Keratinocyte (primary cell): Measurements from ENCODE around the gene CPT1B. TPM values are rescaled to one million over a fixed set of nuclear protein-coding genes. Genes with fewer than 3 reads are reported as not detected.
A peak's percentile ranks its signal among the peaks of the same experiment; 100 is the strongest.

ENCODE experiments used
- DNase-seq: peaks from one replicate; pipeline ENCODE4 v3.0.0-alpha.2; 2011; ENCODE audit warnings: low read depth, missing footprints, low spot score
- FAIRE-seq: peaks from 2 replicates; lab custom pipeline; 2011; peaks lifted over from hg19 to GRCh38; lab: Jason Lieb, UNC
- H2AFZ ChIP-seq: 2 replicates; pipeline ENCODE4 v1.6.0; 2012; ENCODE audit warnings: low read length, control low read depth, inconsistent platforms; ENCODE audit not compliant: control insufficient read depth
- H3K27ac ChIP-seq: 2 replicates; pipeline ENCODE4 v1.5.1; 2011; ENCODE audit warnings: low read length; ENCODE audit not compliant: control insufficient read depth, insufficient read depth
- H3K27me3 ChIP-seq: 3 replicates; pipeline ENCODE4 v1.6.0; 2011; ENCODE audit warnings: low read length; ENCODE audit not compliant: control insufficient read depth, insufficient read depth; ENCODE audit errors: extremely low read depth
- H3K36me3 ChIP-seq, 2 experiments: 2 replicates in 1 of 2; 3 replicates in 1 of 2; pipeline ENCODE4 v1.5.1; 2011; ENCODE audit warnings: low read length in 2 of 2, mild to moderate bottlenecking in 1 of 2; ENCODE audit not compliant: control insufficient read depth in 2 of 2, insufficient read depth in 2 of 2; ENCODE audit errors: extremely low read depth in 1 of 2
- H3K4me1 ChIP-seq: 3 replicates; pipeline ENCODE4 v1.5.1; 2011; ENCODE audit warnings: low read length; ENCODE audit not compliant: control insufficient read depth, insufficient read depth; ENCODE audit errors: extremely low read depth
- H3K4me2 ChIP-seq: 3 replicates; pipeline ENCODE4 v1.6.0; 2011; ENCODE audit warnings: low read depth, low read length; ENCODE audit not compliant: control insufficient read depth, insufficient read depth; ENCODE audit errors: extremely low read depth
- H3K4me3 ChIP-seq, 3 experiments: fragments of 200-600 bp in 1 of 3; sonication (generic) in 1 of 3; 2 replicates in 2 of 3; 3 replicates in 1 of 3; pipeline ENCODE4 v1.5.1; 2011 to 2016; ENCODE audit warnings: low read length in 3 of 3, mild to moderate bottlenecking in 3 of 3, control low read depth in 2 of 3, inconsistent platforms in 1 of 3, low read depth in 1 of 3, mixed read lengths in 1 of 3, mixed run types in 1 of 3, moderate library complexity in 1 of 3; ENCODE audit not compliant: control insufficient read depth in 2 of 3, insufficient read depth in 2 of 3; ENCODE audit errors: extremely low read depth in 1 of 3
- H3K79me2 ChIP-seq: 2 replicates; pipeline ENCODE4 v1.6.0; 2012; ENCODE audit warnings: low read length; ENCODE audit not compliant: control insufficient read depth, insufficient read depth
- H3K9ac ChIP-seq: 3 replicates; pipeline ENCODE4 v1.6.0; 2011; ENCODE audit warnings: low read length; ENCODE audit not compliant: control insufficient read depth, insufficient read depth; ENCODE audit errors: extremely low read depth
- H3K9me1 ChIP-seq: 3 replicates; pipeline ENCODE4 v1.6.0; 2011; ENCODE audit warnings: low read length; ENCODE audit not compliant: control insufficient read depth, insufficient read depth; ENCODE audit errors: extremely low read depth
- H3K9me3 ChIP-seq: 2 replicates; pipeline ENCODE4 v1.5.1; 2012; ENCODE audit warnings: low read depth, low read length; ENCODE audit not compliant: control insufficient read depth
- H4K20me1 ChIP-seq: 3 replicates; pipeline ENCODE4 v1.6.0; 2011; ENCODE audit warnings: low read length; ENCODE audit not compliant: control insufficient read depth, insufficient read depth; ENCODE audit errors: extremely low read depth
- CTCF ChIP-seq, 3 experiments: IDR thresholded peaks in 1 of 3; conservative IDR thresholded peaks in 1 of 3; optimal IDR thresholded peaks in 1 of 3; 2 replicates in 2 of 3; 3 replicates in 1 of 3; pipeline versions ENCODE3 to v1.5.1; 2011; ENCODE audit warnings: low read length in 3 of 3, mild to moderate bottlenecking in 3 of 3, moderate library complexity in 2 of 3, control low read depth in 1 of 3, inconsistent platforms in 1 of 3; ENCODE audit not compliant: insufficient read depth in 2 of 3; ENCODE audit errors: extremely low read depth in 1 of 3
- EZH2 ChIP-seq: IDR thresholded peaks from one replicate; pipeline ENCODE4 v1.6.1; 2012; ENCODE audit warnings: inconsistent platforms, mild to moderate bottlenecking, low read length, moderate library complexity
- dilution Hi-C: fragments of 300-500 bp; cut with MboI; formaldehyde crosslinking; loops from one replicate; pipeline ENCODE4 v1.7.0; 2020; ENCODE audit warnings: low sequenced_read_pairs; ENCODE audit not compliant: extremely low pct_ligation_motif_present
- polyA plus RNA-seq, 5 experiments: library from polyadenylated mRNA; depleted of rRNA in 3 of 5; stranded (reverse) in 3 of 5; stranded (forward) in 1 of 5; unstranded in 1 of 5; fragments of >200 nt; gene quantifications; 1 replicate in 1 of 5; 2 replicates in 3 of 5; 3 replicates in 1 of 5; pipeline versions ENCODE4 v1.2.1 to v1.2.3, GENCODE V29; 2011 to 2012; ENCODE audit warnings: missing spikeins in 2 of 5, low read depth in 1 of 5, low replicate concordance in 1 of 5

Gene CPT1B
- polyA plus RNA-seq, 1 donor (not counting 4 experiments of a cell fraction or from before 2014, with no cell fraction given) = 11.0 TPM

GRCh38 chr22:50576806-50577696, 1.2 kb downstream of the CPT1B start:
- Histone ChIP-seq H3K79me2 (peaks cover 10% of the 10 kb centered on the region), H3K4me1 (peaks cover 7% of the 10 kb centered on the region), H4K20me1 (no peaks in the 10 kb centered on the region), H3K27ac (no peak overlapping the region), H3K4me2 (no peak overlapping the region), H3K4me3 (no peak overlapping the region), H3K9ac (no peak overlapping the region), H3K27me3 (no peaks in the 10 kb centered on the region), H2AFZ (no peak overlapping the region), H3K9me3 (no peaks in the 10 kb centered on the region), H3K36me3 (peaks cover 12 to 14% of the 10 kb centered on the region in 2 experiments), H3K9me1 (no peaks in the 10 kb centered on the region)
- FAIRE-seq = no peak
- DNase-seq = no peak
- TF ChIP-seq CTCF (optimal IDR thresholded peaks at IDR 0.05 in 1 of 3, IDR thresholded peaks at IDR 0.05 in 1 of 3, conservative IDR thresholded peaks at IDR 0.05 in 1 of 3; ENCODE audit: extremely low read depth in 1 of 3, insufficient read depth in 2 of 3, low read length in 3 of 3) = no peak
- TF ChIP-seq EZH2 = no peak
- dilution Hi-C loops = no loop called here

- no peaks in the 10 kb centered on the region for H3K4me1 ChIP-seq
- H2AFZ ChIP-seq = no peak overlapping the region
- DNase-seq (peak; percentile 26), FAIRE-seq (no peak)
- no peaks in the 10 kb centered on the region for H4K20me1 ChIP-seq
- TF ChIP-seq EZH2 = no peak
- TF ChIP-seq CTCF (optimal IDR thresholded peaks at IDR 0.05 in 1 of 3, IDR thresholded peaks at IDR 0.05 in 1 of 3, conservative IDR thresholded peaks at IDR 0.05 in 1 of 3; ENCODE audit: extremely low read depth in 1 of 3, insufficient read depth in 2 of 3, low read length in 3 of 3) = peak in 1 of 3 experiments; percentile 60
- H3K9ac ChIP-seq = no peak overlapping the region
- H3K9me1 ChIP-seq = no peaks in the 10 kb centered on the region
- no peaks in the 10 kb centered on the region for H3K27me3 ChIP-seq
- H3K4me3 ChIP-seq = no peak overlapping the region
- H3K79me2 ChIP-seq = no peaks in the 10 kb centered on the region
- dilution Hi-C loops = no loop called here
- H3K4me2 ChIP-seq = no peak overlapping the region
- no peaks in the 10 kb centered on the region for H3K9me3 ChIP-seq
- H3K27ac ChIP-seq = no peak overlapping the region
- peaks cover 20 to 21% of the 10 kb centered on the region in 2 experiments for H3K36me3 ChIP-seq
These were observed 2.2 kb downstream of the CPT1B start for GRCh38 chr22:50576070-50576469.
